22Rv1 (cell line): ENCODE results near the gene TUB.

Experiments
- CTCF ChIP-seq: fragments of 450-650 bp; IDR thresholded peaks from 2 replicates; pipeline ENCODE4 v1.5.1; 2017; ENCODE audit warnings: mild to moderate bottlenecking
- ZFX ChIP-seq: fragments of 450-650 bp; IDR thresholded peaks from 2 replicates; pipeline ENCODE4 v1.6.1; 2017; ENCODE audit warnings: antibody characterized with exemption, borderline replicate concordance

- TF ChIP-seq CTCF (no peak), ZFX (no peak)
These were observed 42.0 kb upstream of the TUB start for GRCh38 chr11:8038811-8039529.
